Upper lobe of right lung (tissue), 1 donor: Measurements from ENCODE around the gene MAGI2. TPM values are rescaled to one million over a fixed set of nuclear protein-coding genes. Genes with fewer than 3 reads are reported as not detected.

Source experiments
- ATAC-seq: fragments of 200-7000 bp; cut with Tn5 transposase; one replicate; pipeline ENCODE4 v1.9.1; 2020; ENCODE audit warnings: mild to moderate bottlenecking, moderate library complexity
- DNase-seq: peaks from one replicate; pipeline ENCODE4 v3.0.0-alpha.2; 2020
- H3K27ac ChIP-seq: fragments of 200-600 bp; one replicate; pipeline ENCODE4 v1.8.0; 2022
- H3K27me3 ChIP-seq: fragments of 200-600 bp; one replicate; pipeline ENCODE4 v1.8.0; 2022; ENCODE audit warnings: mild to moderate bottlenecking
- H3K36me3 ChIP-seq: fragments of 200-600 bp; one replicate; pipeline ENCODE4 v1.8.0; 2022
- H3K4me1 ChIP-seq: fragments of 200-600 bp; one replicate; pipeline ENCODE4 v1.8.0; 2022
- H3K4me3 ChIP-seq: fragments of 200-600 bp; one replicate; pipeline ENCODE4 v1.8.0; 2022; ENCODE audit warnings: mild to moderate bottlenecking
- H3K9me3 ChIP-seq: fragments of 200-600 bp; one replicate; pipeline ENCODE4 v1.8.0; 2022
- CTCF ChIP-seq: fragments of 200-600 bp; IDR thresholded peaks from one replicate; pipeline ENCODE4 v1.8.0; 2022; ENCODE audit warnings: antibody characterized with exemption
- intact Hi-C: fragments of 100-400 bp; cut with DNase I; formaldehyde crosslinking; loops from one replicate; pipeline ENCODE4 v1.11.0; 2022
- total RNA-seq: library from RNA; stranded (reverse); fragmentation: NEBNext Ultra II Directional; extraction: Animal tissue kit (Norgen Biotek cat#: 25700); gene quantifications from one replicate; pipeline ENCODE4 v1.2.1, GENCODE V29; 2021
- donor health status: DM: no; HTN: yes; CAD: no; lungs with severe emphysema.

MAGI2 gene
- total RNA-seq, 1 donor from 2014 or later = 12.8 TPM

DNA sequence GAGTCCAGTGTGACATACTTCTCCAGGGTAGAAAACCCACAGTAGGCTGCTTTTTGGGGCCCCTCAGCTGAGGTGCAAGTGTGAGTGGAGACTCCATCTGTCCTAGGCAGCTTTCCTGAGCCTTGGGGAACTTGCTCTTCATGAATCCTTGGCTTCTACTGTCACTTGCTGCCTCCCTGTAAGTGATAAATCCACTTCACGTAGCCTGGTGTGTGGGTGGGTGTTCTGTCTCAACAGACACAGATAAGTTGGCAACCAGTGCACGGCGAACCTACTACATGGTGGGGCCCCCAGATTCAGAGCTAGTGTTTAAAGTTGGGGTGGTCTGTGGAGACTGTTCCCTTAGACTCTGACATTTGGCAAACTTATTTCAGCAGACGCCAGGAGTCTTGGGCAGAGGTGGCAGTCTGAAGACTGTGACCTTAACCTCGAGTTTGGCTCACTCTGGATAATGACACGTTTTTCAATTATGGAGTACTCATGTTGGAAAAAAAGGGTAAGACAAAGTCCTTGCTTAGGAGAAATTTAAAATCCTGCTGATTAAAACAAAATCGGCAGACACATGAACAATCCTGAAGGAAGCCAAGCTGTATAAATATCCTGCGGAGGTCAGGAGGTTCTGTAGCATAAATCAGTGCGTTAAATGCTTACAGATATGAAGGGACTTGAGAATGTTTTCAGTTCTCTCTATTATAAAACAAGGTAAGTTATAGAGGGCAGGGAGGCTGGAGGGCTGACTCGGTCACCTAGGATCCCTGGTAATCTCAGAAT, 1278.0 kb downstream of the MAGI2 start:
- peaks cover 9% of the 10 kb centered on the region for H3K4me1 ChIP-seq
- ATAC-seq (no peak), DNase-seq (no peak)
- H3K9me3 ChIP-seq = no peaks in the 10 kb centered on the region
- H3K27me3 ChIP-seq = no peaks in the 10 kb centered on the region
- intact Hi-C loops = no loop called here
- no peaks in the 10 kb centered on the region for H3K36me3 ChIP-seq
- H3K27ac ChIP-seq = no peak overlapping the region
- no peak for TF ChIP-seq CTCF
- H3K4me3 ChIP-seq = no peak overlapping the region

GRCh38 chr7:78173666-78174065, 1279.8 kb downstream of the MAGI2 start:
- H3K9me3 ChIP-seq = no peaks in the 10 kb centered on the region
- no peaks in the 10 kb centered on the region for H3K4me1 ChIP-seq
- no peak for TF ChIP-seq CTCF
- H3K36me3 ChIP-seq = no peaks in the 10 kb centered on the region
- intact Hi-C loops = no loop called here
- H3K27me3 ChIP-seq = no peaks in the 10 kb centered on the region
- no peak for DNase-seq
- no peak overlapping the region for H3K4me3 ChIP-seq
- no peak overlapping the region for H3K27ac ChIP-seq
- no peak for ATAC-seq

- no peaks in the 10 kb centered on the region for H3K9me3 ChIP-seq
- no peaks in the 10 kb centered on the region for H3K36me3 ChIP-seq
- no peaks in the 10 kb centered on the region for H3K4me1 ChIP-seq
- DNase-seq (no peak), ATAC-seq (no peak)
- intact Hi-C loops = no loop called here
- no peaks in the 10 kb centered on the region for H3K27me3 ChIP-seq
- H3K4me3 ChIP-seq = no peak overlapping the region
- H3K27ac ChIP-seq = no peak overlapping the region
- no peak for TF ChIP-seq CTCF
Measured at GRCh38 chr7:78172933-78173591, 1280.4 kb downstream of the MAGI2 start.

GRCh38 chr7:78172267-78172757, 1281.2 kb downstream of the MAGI2 start:
- Histone ChIP-seq H3K4me1 (no peaks in the 10 kb centered on the region), H3K4me3 (no peak overlapping the region), H3K27me3 (no peaks in the 10 kb centered on the region), H3K9me3 (no peaks in the 10 kb centered on the region), H3K36me3 (no peaks in the 10 kb centered on the region), H3K27ac (no peak overlapping the region)
- TF ChIP-seq CTCF = no peak
- ATAC-seq = no peak
- DNase-seq = no peak
- intact Hi-C loops = no loop called here

- Histone ChIP-seq H3K9me3 (no peaks in the 10 kb centered on the region), H3K4me3 (no peak overlapping the region), H3K27me3 (no peaks in the 10 kb centered on the region), H3K36me3 (no peaks in the 10 kb centered on the region), H3K4me1 (no peaks in the 10 kb centered on the region), H3K27ac (no peak overlapping the region)
- intact Hi-C loops = no loop called here
- TF ChIP-seq CTCF = no peak
- ATAC-seq (no peak), DNase-seq (no peak)
Measured at GRCh38 chr7:78171398-78171797, 1282.1 kb downstream of the MAGI2 start.
